SK-N-SH treated with all-trans-retinoic acid at 6 μM for 48 hours (cell line): Measurements from ENCODE around the gene ZXDC.

Source experiments
- ATAC-seq: fragments of 200-7000 bp; cut with Tn5 transposase; 3 replicates; pipeline ENCODE4 v1.9.1; 2020; ENCODE audit warnings: mild to moderate bottlenecking, moderate library complexity
- BACH2 ChIP-seq: fragments of 250-450 bp; sonication (Bioruptor Pico); IDR thresholded peaks from 2 replicates; pipeline ENCODE4 v1.9.0; 2021; ENCODE audit warnings: mild to moderate bottlenecking, borderline replicate concordance
- CREB5 ChIP-seq: fragments of 250-450 bp; sonication (Bioruptor Pico); IDR thresholded peaks from 2 replicates; pipeline ENCODE4 v1.5.1; 2020; ENCODE audit warnings: low read depth, mild to moderate bottlenecking, moderate library complexity
- CSDC2 ChIP-seq: fragments of 250-450 bp; sonication (Bioruptor Pico); IDR thresholded peaks from 2 replicates; pipeline ENCODE4 v1.5.0; 2020; ENCODE audit warnings: mild to moderate bottlenecking, moderate library complexity
- CSRNP3 ChIP-seq: fragments of 250-450 bp; sonication (Bioruptor Pico); IDR thresholded peaks from 2 replicates; pipeline ENCODE4 v1.5.1; 2021; ENCODE audit warnings: mild to moderate bottlenecking, moderate library complexity
- ESRRG ChIP-seq: fragments of 250-450 bp; sonication (Bioruptor Pico); IDR thresholded peaks from 2 replicates; pipeline ENCODE4 v1.6.1; 2021; ENCODE audit warnings: mild to moderate bottlenecking
- GLIS3 ChIP-seq: fragments of 250-450 bp; sonication (Bioruptor Pico); IDR thresholded peaks from 2 replicates; pipeline ENCODE4 v1.5.0; 2020; ENCODE audit warnings: mild to moderate bottlenecking, moderate library complexity
- ISL1 ChIP-seq: fragments of 250-450 bp; sonication (Bioruptor Pico); IDR thresholded peaks from 2 replicates; pipeline ENCODE4 v2.1.2; 2022; ENCODE audit warnings: mild to moderate bottlenecking, moderate library complexity
- OSR1 ChIP-seq: fragments of 250-450 bp; sonication (Bioruptor Pico); IDR thresholded peaks from 2 replicates; pipeline ENCODE4 v1.8.0; 2022; ENCODE audit warnings: moderate library complexity, mild to moderate bottlenecking, inconsistent platforms
- PATZ1 ChIP-seq: fragments of 250-450 bp; sonication (Bioruptor Pico); IDR thresholded peaks from 2 replicates; pipeline ENCODE4 v1.8.0; 2020; ENCODE audit warnings: mild to moderate bottlenecking, moderate library complexity, borderline replicate concordance
- POU6F1 ChIP-seq: fragments of 250-450 bp; sonication (Bioruptor Pico); IDR thresholded peaks from 2 replicates; pipeline ENCODE4 v1.8.0; 2021; ENCODE audit warnings: low read depth, mild to moderate bottlenecking, moderate library complexity, borderline replicate concordance
- PPARA ChIP-seq: fragments of 250-450 bp; sonication (Bioruptor Pico); IDR thresholded peaks from 2 replicates; pipeline ENCODE4 v1.5.0; 2020; ENCODE audit warnings: mild to moderate bottlenecking, borderline replicate concordance
- RARB ChIP-seq: fragments of 250-450 bp; sonication (Bioruptor Pico); IDR thresholded peaks from 2 replicates; pipeline ENCODE4 v1.8.0; 2021; ENCODE audit warnings: mild to moderate bottlenecking, moderate library complexity
- SNAI2 ChIP-seq: fragments of 250-450 bp; sonication (Bioruptor Pico); IDR thresholded peaks from 2 replicates; pipeline ENCODE4 v1.5.0; 2020; ENCODE audit warnings: mild to moderate bottlenecking, moderate library complexity
- TCF4 ChIP-seq: fragments of 250-450 bp; sonication (Bioruptor Pico); IDR thresholded peaks from 2 replicates; pipeline ENCODE4 v1.8.0; 2021; ENCODE audit warnings: mild to moderate bottlenecking, moderate library complexity, borderline replicate concordance
- TOX ChIP-seq: fragments of 250-450 bp; sonication (Bioruptor Pico); IDR thresholded peaks from 2 replicates; pipeline ENCODE4 v1.8.0; 2021; ENCODE audit warnings: mild to moderate bottlenecking, moderate library complexity, borderline replicate concordance
- TSHZ2 ChIP-seq: fragments of 250-450 bp; sonication (Bioruptor Pico); IDR thresholded peaks from 2 replicates; pipeline ENCODE4 v1.5.0; 2020; ENCODE audit warnings: mild to moderate bottlenecking, moderate library complexity
- ZFP3 ChIP-seq: fragments of 250-450 bp; sonication (Bioruptor Pico); IDR thresholded peaks from 2 replicates; pipeline ENCODE4 v1.5.0; 2020; ENCODE audit warnings: mild to moderate bottlenecking, moderate library complexity
- ZFP30 ChIP-seq: fragments of 450-650 bp; formaldehyde crosslinking; IDR thresholded peaks from 2 replicates; pipeline ENCODE4 v1.5.0; 2022; ENCODE audit warnings: mild to moderate bottlenecking, moderate library complexity
- ZNF565 ChIP-seq: fragments of 450-650 bp; formaldehyde crosslinking; conservative IDR thresholded peaks from 2 replicates; pipeline ENCODE4 v1.5.0; 2020; ENCODE audit warnings: low read depth, mild to moderate bottlenecking, moderate library complexity
- ZNF70 ChIP-seq: fragments of 450-650 bp; formaldehyde crosslinking; IDR thresholded peaks from 2 replicates; pipeline ENCODE4 v1.5.0; 2020; ENCODE audit warnings: mild to moderate bottlenecking, moderate library complexity
- ZNF8 ChIP-seq: fragments of 450-650 bp; formaldehyde crosslinking; IDR thresholded peaks from 2 replicates; pipeline ENCODE4 v1.5.0; 2020; ENCODE audit warnings: mild to moderate bottlenecking, moderate library complexity

Gene ZXDC

GRCh38 chr3:126472277-126473006, 3.2 kb downstream of the ZXDC start:
- ATAC-seq: no peak; the same call in 2 of the 3 replicates
- TF ChIP-seq SNAI2 (CRISPR knock-in tag) (0 out of 2 replicates have a peak, but pooled peaks have one; percentile 40), ZFP3 (CRISPR knock-in tag) (no peak)

- no peak for ATAC-seq
- TF ChIP-seq PPARA (CRISPR knock-in tag) (no peak), ESRRG (CRISPR knock-in tag) (no peak), ZNF565 (CRISPR knock-in tag) (no peak), POU6F1 (no peak), ZNF70 (CRISPR knock-in tag) (no peak), BACH2 (CRISPR knock-in tag) (no peak), ZFP30 (CRISPR knock-in tag) (no peak), RARB (no peak), ZNF8 (CRISPR knock-in tag) (no peak), TSHZ2 (CRISPR knock-in tag) (no peak), GLIS3 (CRISPR knock-in tag) (no peak), OSR1 (CRISPR knock-in tag) (no peak), CSRNP3 (CRISPR knock-in tag) (no peak), TCF4 (CRISPR knock-in tag) (no peak), SNAI2 (CRISPR knock-in tag) (no peak)
Measured at GRCh38 chr3:126469479-126469878, 6.2 kb downstream of the ZXDC start.

- TF ChIP-seq ISL1 (CRISPR knock-in tag) (no peak), CREB5 (CRISPR knock-in tag) (no peak), ZFP3 (CRISPR knock-in tag) (no peak), PATZ1 (CRISPR knock-in tag) (no peak), TCF4 (CRISPR knock-in tag) (no peak), CSDC2 (CRISPR knock-in tag) (no peak), TOX (CRISPR knock-in tag) (no peak), ZNF565 (CRISPR knock-in tag) (no peak), CSRNP3 (CRISPR knock-in tag) (no peak), BACH2 (CRISPR knock-in tag) (no peak)
- no peak for ATAC-seq
Measured at GRCh38 chr3:126468028-126468891, 7.4 kb downstream of the ZXDC start.
